ENCODE results near the gene ARHGAP28. TPM values are rescaled to one million over a fixed set of nuclear protein-coding genes. Genes with fewer than 3 reads are reported as not detected.

The ARHGAP28 gene
- total RNA-seq, 1 donor from 2014 or later = 7.6 TPM

GRCh38 chr18:6773777-6774176 is 44.3 kb downstream of the ARHGAP28 start:
- no peaks in the 10 kb centered on the region for H3K27me3 ChIP-seq
- no peak for DNase-seq (ENCODE audit: extremely low spot score in 2 of 2)
- H3K4me3 ChIP-seq = no peak overlapping the region
- H3K27ac ChIP-seq = no peak overlapping the region
- intact Hi-C loops (cut with DNase I) = no loop called here
- H3K36me3 ChIP-seq = no peaks in the 10 kb centered on the region
- no peaks in the 10 kb centered on the region for H3K9me3 ChIP-seq
- H3K4me1 ChIP-seq = peaks cover 16% of the 10 kb centered on the region
- TF ChIP-seq POLR2AphosphoS5 (IDR thresholded peaks at IDR 0.05; ENCODE audit: insufficient read depth in 1 of 2, low read depth in 1 of 2) (no peak), POLR2A (IDR thresholded peaks at IDR 0.05) (no peak), CTCF (IDR thresholded peaks at IDR 0.05) (no peak)

- intact Hi-C loops (cut with DNase I) = no loop called here
- no peak for DNase-seq (ENCODE audit: extremely low spot score in 2 of 2)
- peaks cover 16% of the 10 kb centered on the region for H3K4me1 ChIP-seq
- H3K36me3 ChIP-seq = no peaks in the 10 kb centered on the region
- H3K27ac ChIP-seq = peak overlapping the region; percentile 53
- H3K4me3 ChIP-seq = peak overlapping the region in 1 of 2 donors; percentile 17
- H3K27me3 ChIP-seq = no peaks in the 10 kb centered on the region
- no peak for TF ChIP-seq POLR2A (IDR thresholded peaks at IDR 0.05)
- TF ChIP-seq POLR2AphosphoS5 (IDR thresholded peaks at IDR 0.05; ENCODE audit: insufficient read depth in 1 of 2, low read depth in 1 of 2) = no peak
- no peak for TF ChIP-seq CTCF (IDR thresholded peaks at IDR 0.05)
- H3K9me3 ChIP-seq = no peaks in the 10 kb centered on the region
Observed at GRCh38 chr18:6775237-6775636, 45.7 kb downstream of the ARHGAP28 start.

GRCh38 chr18:6775702-6776101 is 46.2 kb downstream of the ARHGAP28 start:
- H3K27me3 ChIP-seq = no peaks in the 10 kb centered on the region
- H3K36me3 ChIP-seq = no peaks in the 10 kb centered on the region
- H3K4me3 ChIP-seq = peak overlapping the region in 1 of 2 donors; percentile 17
- H3K27ac ChIP-seq = peak overlapping the region; percentile 53
- intact Hi-C loops (cut with DNase I) = no loop called here
- H3K4me1 ChIP-seq = peaks cover 19% of the 10 kb centered on the region
- TF ChIP-seq CTCF (IDR thresholded peaks at IDR 0.05) (no peak), POLR2A (IDR thresholded peaks at IDR 0.05) (no peak), POLR2AphosphoS5 (IDR thresholded peaks at IDR 0.05; ENCODE audit: insufficient read depth in 1 of 2, low read depth in 1 of 2) (no peak)
- DNase-seq (ENCODE audit: extremely low spot score in 2 of 2) = no peak
- H3K9me3 ChIP-seq = no peaks in the 10 kb centered on the region

DNA sequence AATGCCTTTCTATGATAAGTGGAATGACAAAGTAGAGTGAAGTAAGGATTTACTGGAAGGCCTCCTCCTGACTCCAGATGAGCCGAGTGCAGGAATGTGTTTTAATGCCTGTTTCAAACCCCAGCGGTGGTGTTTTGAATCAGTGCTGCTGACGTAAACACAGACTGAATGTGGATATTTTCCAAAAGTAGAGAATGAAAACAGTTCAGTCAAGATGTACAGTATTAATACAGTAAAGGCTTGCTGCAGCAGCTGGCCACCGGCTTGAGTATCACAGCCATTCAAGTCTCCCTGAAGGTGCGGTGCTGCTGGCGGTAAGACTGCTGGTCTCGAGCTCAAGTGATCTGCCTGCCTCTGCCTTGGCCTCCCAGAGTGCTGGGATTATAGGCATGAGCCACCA is 46.7 kb downstream of the ARHGAP28 start:
- peak overlapping the region; percentile 53 for H3K27ac ChIP-seq
- no peak overlapping the region for H3K4me3 ChIP-seq
- H3K4me1 ChIP-seq = peaks cover 24% of the 10 kb centered on the region
- TF ChIP-seq POLR2A (IDR thresholded peaks at IDR 0.05) (no peak), POLR2AphosphoS5 (IDR thresholded peaks at IDR 0.05; ENCODE audit: insufficient read depth in 1 of 2, low read depth in 1 of 2) (no peak), CTCF (IDR thresholded peaks at IDR 0.05) (no peak)
- no peaks in the 10 kb centered on the region for H3K27me3 ChIP-seq
- intact Hi-C loops (cut with DNase I) = no loop called here
- no peaks in the 10 kb centered on the region for H3K36me3 ChIP-seq
- no peak for DNase-seq (ENCODE audit: extremely low spot score in 2 of 2)
- no peaks in the 10 kb centered on the region for H3K9me3 ChIP-seq

DNA sequence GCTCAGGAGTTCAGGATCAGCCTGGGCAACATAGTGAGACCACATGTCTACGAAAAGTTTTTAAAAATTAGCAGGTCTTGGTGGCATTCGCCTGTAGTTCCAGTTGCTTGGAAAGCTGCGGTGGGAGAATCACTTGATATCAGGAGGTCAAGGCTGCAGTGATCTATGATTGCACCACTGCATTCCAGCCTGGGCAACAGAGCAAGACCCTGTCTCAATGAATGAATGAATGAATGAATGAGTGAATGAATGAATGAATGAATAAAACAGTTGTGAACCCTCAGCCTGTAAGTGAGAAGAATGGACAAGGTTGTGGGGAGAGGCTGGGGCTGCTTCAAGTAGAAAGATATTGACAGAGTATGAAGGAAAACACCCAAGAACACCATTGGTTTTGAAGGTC is 48.0 kb downstream of the ARHGAP28 start:
- Histone ChIP-seq H3K4me1 (peaks cover 36% of the 10 kb centered on the region), H3K9me3 (no peaks in the 10 kb centered on the region), H3K4me3 (no peak overlapping the region), H3K36me3 (no peaks in the 10 kb centered on the region), H3K27me3 (no peaks in the 10 kb centered on the region), H3K27ac (no peak overlapping the region)
- intact Hi-C loops (cut with DNase I) = no loop called here
- no peak for DNase-seq (ENCODE audit: extremely low spot score in 2 of 2)
- TF ChIP-seq POLR2AphosphoS5 (IDR thresholded peaks at IDR 0.05; ENCODE audit: insufficient read depth in 1 of 2, low read depth in 1 of 2) (no peak), POLR2A (IDR thresholded peaks at IDR 0.05) (no peak), CTCF (IDR thresholded peaks at IDR 0.05) (no peak)

All from vagina (tissue), 2 donors.